A673 (cell line): ENCODE results near the gene INPP5B. TPM values are rescaled to one million over a fixed set of nuclear protein-coding genes. Genes with fewer than 3 reads are reported as not detected.

Experiments used
- BruUV-seq: library from RNA; stranded (reverse); fragments of 400-500 nt; replicated peaks from 2 replicates; lab custom pipeline; 2021; lab: Mats Ljungman, UMichigan
- CTCF ChIA-PET: fragments of 300-600 bp; sonication (Branson Sonifier 250); formaldehyde crosslinking; loops from one replicate; lab custom pipeline; 2022; ENCODE audit warnings: antibody characterized with exemption; lab: Charles Lee
- POLR2A ChIA-PET: fragments of 300-600 bp; sonication (Branson Sonifier 250); formaldehyde crosslinking; loops from one replicate; lab custom pipeline; 2022; ENCODE audit warnings: antibody characterized with exemption; ENCODE audit not compliant: low non-redundant PET; lab: Charles Lee
- DNase-seq: peaks from one replicate; pipeline ENCODE4 v3.0.0-alpha.2; 2015; ENCODE audit warnings: low spot score
- H3K27ac ChIP-seq: fragments of 200-600 bp; sonication (generic); 2 replicates; pipeline ENCODE4 v1.5.1; 2016; ENCODE audit warnings: mixed run types, low read depth, mild to moderate bottlenecking, mixed read lengths, antibody characterized with exemption, low read length; ENCODE audit not compliant: poor library complexity, severe bottlenecking
- H3K27me3 ChIP-seq: fragments of 200-600 bp; sonication (generic); replicated peaks from 2 replicates; pipeline ENCODE4 v1.6.1; 2017; ENCODE audit warnings: mixed run types, low read depth, mild to moderate bottlenecking, mixed read lengths, antibody characterized with exemption, low read length; ENCODE audit not compliant: insufficient read depth, poor library complexity
- H3K36me3 ChIP-seq: fragments of 200-600 bp; sonication (generic); 2 replicates; pipeline ENCODE4 v1.6.1; 2016; ENCODE audit warnings: mixed run types, mild to moderate bottlenecking, mixed read lengths, antibody characterized with exemption, low read length; ENCODE audit not compliant: insufficient read depth, poor library complexity, severe bottlenecking
- H3K4me1 ChIP-seq: fragments of 200-600 bp; sonication (generic); 2 replicates; pipeline ENCODE4 v1.6.1; 2017; ENCODE audit warnings: mixed run types, mild to moderate bottlenecking, mixed read lengths, antibody characterized with exemption, low read length; ENCODE audit not compliant: insufficient read depth, poor library complexity, severe bottlenecking
- H3K4me3 ChIP-seq: fragments of 200-600 bp; sonication (generic); 2 replicates; pipeline ENCODE4 v1.5.1; 2016; ENCODE audit warnings: low read depth, mixed run types, mild to moderate bottlenecking, mixed read lengths, low read length; ENCODE audit not compliant: poor library complexity, severe bottlenecking
- H3K9me3 ChIP-seq: fragments of 200-600 bp; sonication (generic); 2 replicates; pipeline ENCODE4 v1.6.1; 2016; ENCODE audit warnings: mixed run types, low read depth, mild to moderate bottlenecking, mixed read lengths, antibody characterized with exemption, low read length; ENCODE audit not compliant: poor library complexity, severe bottlenecking
- CTCF ChIP-seq: fragments of 300-800, 200-600 bp; sonication (generic); conservative IDR thresholded peaks from 2 replicates; pipeline ENCODE4 v1.5.1; 2017; ENCODE audit warnings: low read depth, mild to moderate bottlenecking, antibody characterized with exemption, low read length, moderate library complexity, mixed read lengths
- EZH2 ChIP-seq: fragments of 200-600 bp; sonication (generic); IDR thresholded peaks from 2 replicates; pipeline ENCODE4 v1.6.1; 2017; ENCODE audit warnings: borderline replicate concordance, low read depth, mild to moderate bottlenecking, mixed read lengths, antibody characterized with exemption, low read length; ENCODE audit not compliant: poor library complexity, severe bottlenecking
- intact Hi-C: fragments of 100-400 bp; cut with micrococcal nuclease; formaldehyde crosslinking; loops from one replicate; pipeline ENCODE4 v1.10.0; 2022; ENCODE audit not compliant: unreplicated experiment
- total RNA-seq: library from RNA; stranded (reverse); gene quantifications from 2 replicates; pipeline ENCODE4 v1.2.3, GENCODE V29; 2021

The INPP5B gene
- total RNA-seq, 1 experiment from 2014 or later, result 15.6 TPM

GRCh38 chr1:37922767-37923550, 23.9 kb downstream of the INPP5B start:
- ChIA-PET POLR2A (interaction anchor here (0.6 to 0.9 kb wide), 2 partner anchors 924 to 1183 kb away, joined by 3 to 5 read pairs; no protein-coding TSS in a partner anchor), CTCF (no interaction called here)

GRCh38 chr1:37919277-37919676, 27.6 kb downstream of the INPP5B start:
- Histone ChIP-seq H3K9me3 (no peaks in the 10 kb centered on the region), H3K4me3 (no peak overlapping the region), H3K4me1 (no peaks in the 10 kb centered on the region), H3K36me3 (no peaks in the 10 kb centered on the region), H3K27me3 (no peaks in the 10 kb centered on the region), H3K27ac (no peak overlapping the region)
- ChIA-PET POLR2A (no interaction called here), CTCF (no interaction called here)
- BruUV-seq, result no TSS peak
- DNase-seq, result no peak
- intact Hi-C loops, result no loop called here
- TF ChIP-seq EZH2 (no peak), CTCF (peak; percentile 45; the same call in 1 of the 2 replicates)

More at GRCh38 chr1:37922767-37923550, 23.9 kb downstream of the INPP5B start:
- no peaks in the 10 kb centered on the region for H3K27me3 ChIP-seq
- intact Hi-C loops, result no loop called here
- no TSS peak for BruUV-seq
- no peaks in the 10 kb centered on the region for H3K9me3 ChIP-seq
- no peaks in the 10 kb centered on the region for H3K4me1 ChIP-seq
- DNase-seq, result no peak
- H3K4me3 ChIP-seq, result no peak overlapping the region
- H3K36me3 ChIP-seq, result no peaks in the 10 kb centered on the region
- TF ChIP-seq EZH2 (no peak), CTCF (no peak)
- H3K27ac ChIP-seq, result no peak overlapping the region

GRCh38 chr1:37915476-37916093, 31.3 kb downstream of the INPP5B start:
- Histone ChIP-seq H3K27ac (no peak overlapping the region), H3K36me3 (no peaks in the 10 kb centered on the region), H3K4me1 (no peaks in the 10 kb centered on the region), H3K9me3 (no peaks in the 10 kb centered on the region), H3K27me3 (no peaks in the 10 kb centered on the region), H3K4me3 (no peak overlapping the region)
- POLR2A ChIA-PET, result no interaction called here
- DNase-seq, result no peak
- TF ChIP-seq EZH2 (no peak), CTCF (no peak)
- BruUV-seq, result no TSS peak
- intact Hi-C loops, result no loop called here
- CTCF ChIA-PET, result interaction anchor here (0.6 kb wide), 1 partner anchor 40 kb away, joined by 8 read pairs; no protein-coding TSS in a partner anchor
